GM21360 (cell line): Measurements from ENCODE around the gene VENTX.

Source experiments
- ATAC-seq: cut with Tn5 transposase; IDR thresholded peaks from one replicate; pipeline ENCODE4 v1.9.1; 2021; ENCODE audit warnings: mild to moderate bottlenecking, moderate library complexity; ENCODE audit not compliant: unreplicated experiment

VENTX gene

GRCh38 chr10:133283931-133284330, 46.3 kb downstream of the VENTX start:
- ATAC-seq, result no peak

DNA sequence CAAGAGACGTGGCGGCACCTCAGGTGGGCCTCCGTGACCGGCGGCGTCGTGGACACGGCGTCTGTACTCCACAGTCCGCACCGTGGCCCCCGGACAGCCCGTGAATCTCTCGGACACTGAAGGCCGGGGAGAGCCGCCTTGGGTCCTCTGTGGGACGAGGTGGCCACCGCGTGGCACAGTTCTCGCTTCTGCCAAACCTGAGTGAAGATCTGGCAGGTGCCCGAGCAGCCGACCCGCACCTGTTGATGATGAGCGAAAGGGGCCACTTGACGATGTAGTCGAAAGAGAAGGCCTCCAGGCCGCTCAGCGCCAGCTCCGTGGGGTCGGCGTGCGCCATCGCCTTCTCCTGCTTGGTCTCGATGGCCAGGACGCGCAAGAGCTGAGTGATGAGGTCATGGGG, 47.6 kb downstream of the VENTX start:
- ATAC-seq, result no peak

GRCh38 chr10:133286366-133286765, 48.7 kb downstream of the VENTX start:
- no peak for ATAC-seq

- ATAC-seq, result no peak
These were observed 50.3 kb downstream of the VENTX start for GRCh38 chr10:133287832-133288500.

- no peak for ATAC-seq
These were observed 52.1 kb downstream of the VENTX start for GRCh38 chr10:133289761-133290160.
